ENCODE data around the gene SPDYE17. TPM values are rescaled to one million over a fixed set of nuclear protein-coding genes. Genes with fewer than 3 reads are reported as not detected.
"Not testable (repeated sequence)": the region's sequence is repeated elsewhere in the genome, so short reads cannot be mapped to it uniquely, and the experiment has no call there.

The SPDYE17 gene, protein sequence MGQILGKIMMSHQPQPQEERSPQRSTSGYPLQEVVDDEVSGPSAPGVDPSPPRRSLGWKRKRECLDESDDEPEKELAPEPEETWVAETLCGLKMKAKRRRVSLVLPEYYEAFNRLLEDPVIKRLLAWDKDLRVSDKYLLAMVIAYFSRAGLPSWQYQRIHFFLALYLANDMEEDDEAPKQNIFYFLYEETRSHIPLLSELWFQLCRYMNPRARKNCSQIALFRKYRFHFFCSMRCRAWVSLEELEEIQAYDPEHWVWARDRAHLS
- total RNA-seq (ENCODE audit: unreplicated experiment): not detected
- long read RNA-seq: 0 reads

DNA sequence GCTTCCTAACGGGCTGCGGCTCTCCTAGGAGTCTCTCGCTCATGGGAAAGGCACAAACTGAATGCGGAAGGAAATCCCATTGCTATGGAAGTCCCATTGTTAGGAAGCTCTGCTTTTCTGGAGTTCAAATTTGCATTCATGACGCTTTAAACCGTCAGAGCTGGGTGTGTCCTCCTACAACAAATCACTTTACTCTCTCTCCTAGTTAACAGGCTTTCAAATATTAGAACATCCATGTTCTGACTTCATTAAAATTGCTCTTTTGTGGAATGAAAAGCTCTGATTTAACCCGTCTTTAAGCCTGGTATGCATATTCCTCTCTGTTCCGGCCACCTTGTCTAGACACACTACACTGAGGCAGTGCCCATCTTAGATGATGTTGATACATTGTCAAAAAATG, at the start of gene SPDYE17:
Gene SPDYE17 (minus strand): TSS at position 101 of the 400 bp plus-strand sequence. CDS start 1,791 bp downstream, outside the sequence.
- H3K4me3 Mint-ChIP-seq (ENCODE audit: unreplicated experiment); H3K36me3 Mint-ChIP-seq (ENCODE audit: low read depth, unreplicated experiment); DNase-seq (ENCODE audit: low spot score); H3K27ac Mint-ChIP-seq (ENCODE audit: unreplicated experiment); H3K9me3 Mint-ChIP-seq (ENCODE audit: unreplicated experiment); H3K27me3 Mint-ChIP-seq (ENCODE audit: unreplicated experiment); H3K4me1 Mint-ChIP-seq (ENCODE audit: unreplicated experiment): not testable (repeated sequence)

DNA sequence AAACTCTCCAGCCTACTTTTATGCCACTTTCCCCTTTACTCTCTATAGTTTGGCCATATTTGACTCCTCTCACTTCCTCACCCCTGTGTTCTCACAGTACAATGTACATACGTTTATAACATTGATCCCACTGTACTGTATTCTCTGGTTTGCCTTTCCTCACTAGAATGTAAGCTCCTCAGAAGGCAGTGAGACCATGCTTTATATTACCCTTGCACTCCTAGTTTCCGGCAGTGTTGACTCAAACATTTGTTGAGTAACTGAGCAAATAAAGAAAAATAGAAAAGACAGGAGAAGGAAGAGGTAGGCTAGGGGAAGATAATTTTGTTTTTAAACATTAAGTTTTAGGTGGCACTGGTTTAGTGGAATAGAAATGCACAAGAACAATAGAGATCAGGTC, 48.1 kb upstream of the SPDYE17 start:
- not testable (repeated sequence) for H3K27me3 Mint-ChIP-seq (ENCODE audit: unreplicated experiment); H3K4me3 Mint-ChIP-seq (ENCODE audit: unreplicated experiment); H3K4me1 Mint-ChIP-seq (ENCODE audit: unreplicated experiment); DNase-seq (ENCODE audit: low spot score); H3K27ac Mint-ChIP-seq (ENCODE audit: unreplicated experiment); H3K36me3 Mint-ChIP-seq (ENCODE audit: low read depth, unreplicated experiment); H3K9me3 Mint-ChIP-seq (ENCODE audit: unreplicated experiment)

DNA sequence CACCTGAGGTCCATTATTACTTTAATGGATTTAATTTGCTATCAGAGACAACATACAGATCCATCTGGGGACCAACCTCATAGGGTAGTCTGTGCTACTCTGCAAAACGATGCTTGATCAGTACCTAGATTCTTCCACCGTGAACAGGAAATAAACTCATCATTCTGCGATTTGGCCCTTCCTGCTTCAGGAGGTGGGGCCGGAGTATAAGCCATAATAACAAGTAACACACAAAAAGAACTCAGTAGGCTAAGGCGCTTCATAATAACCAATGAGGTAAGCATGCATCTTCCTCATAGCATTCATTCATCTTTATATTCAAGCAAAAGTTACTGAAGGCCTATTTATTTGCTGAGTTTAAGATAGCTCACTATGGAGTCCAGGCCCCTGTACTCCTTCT, 47.5 kb upstream of the SPDYE17 start:
- H3K9me3 Mint-ChIP-seq (ENCODE audit: unreplicated experiment); DNase-seq (ENCODE audit: low spot score); H3K27ac Mint-ChIP-seq (ENCODE audit: unreplicated experiment); H3K27me3 Mint-ChIP-seq (ENCODE audit: unreplicated experiment); H3K4me3 Mint-ChIP-seq (ENCODE audit: unreplicated experiment); H3K4me1 Mint-ChIP-seq (ENCODE audit: unreplicated experiment); H3K36me3 Mint-ChIP-seq (ENCODE audit: low read depth, unreplicated experiment): not testable (repeated sequence)

DNA sequence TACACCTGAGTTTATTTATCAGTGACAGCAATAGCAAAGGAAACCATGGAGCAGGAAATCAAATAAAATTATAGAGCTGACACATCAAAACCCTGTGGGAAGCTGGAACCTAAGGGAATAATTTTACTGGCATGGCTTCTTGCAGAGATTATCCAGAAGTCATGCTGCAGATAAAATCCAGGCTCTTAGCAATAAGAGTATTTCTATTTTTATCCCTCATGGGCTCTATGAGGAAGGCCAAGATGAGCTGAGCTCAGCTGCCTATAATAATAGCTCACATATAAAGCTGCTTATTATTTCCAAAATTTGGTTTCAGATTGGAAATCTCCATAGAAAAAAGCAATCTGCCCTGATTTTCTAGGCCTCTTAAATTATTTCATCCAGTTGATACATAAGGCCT, 47.0 kb upstream of the SPDYE17 start:
- H3K27me3 Mint-ChIP-seq (ENCODE audit: unreplicated experiment); H3K36me3 Mint-ChIP-seq (ENCODE audit: low read depth, unreplicated experiment); H3K27ac Mint-ChIP-seq (ENCODE audit: unreplicated experiment); H3K4me3 Mint-ChIP-seq (ENCODE audit: unreplicated experiment); H3K4me1 Mint-ChIP-seq (ENCODE audit: unreplicated experiment); H3K9me3 Mint-ChIP-seq (ENCODE audit: unreplicated experiment); DNase-seq (ENCODE audit: low spot score): not testable (repeated sequence)

DNA sequence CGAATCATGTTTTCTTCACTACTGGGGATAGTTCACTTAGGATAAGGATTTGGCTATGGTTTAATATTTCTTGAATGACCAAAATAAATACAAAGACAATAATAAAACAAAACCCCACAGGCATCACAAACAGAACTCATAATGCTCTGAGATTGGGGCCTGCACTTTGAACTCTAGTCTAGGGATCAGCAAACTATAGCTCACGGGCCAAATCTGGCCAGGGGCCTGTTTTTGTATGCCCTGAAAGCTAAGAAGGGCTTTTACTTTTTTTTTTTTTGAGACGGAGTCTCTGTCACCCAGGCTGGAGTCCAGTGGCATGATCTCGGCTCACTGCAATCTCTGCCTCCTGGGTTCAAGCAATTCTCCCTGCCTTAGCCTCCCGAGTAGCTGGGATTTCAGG, 44.9 kb upstream of the SPDYE17 start:
- not testable (repeated sequence) for H3K4me1 Mint-ChIP-seq (ENCODE audit: unreplicated experiment); H3K27ac Mint-ChIP-seq (ENCODE audit: unreplicated experiment); H3K27me3 Mint-ChIP-seq (ENCODE audit: unreplicated experiment); H3K9me3 Mint-ChIP-seq (ENCODE audit: unreplicated experiment); DNase-seq (ENCODE audit: low spot score); H3K4me3 Mint-ChIP-seq (ENCODE audit: unreplicated experiment); H3K36me3 Mint-ChIP-seq (ENCODE audit: low read depth, unreplicated experiment)

DNA sequence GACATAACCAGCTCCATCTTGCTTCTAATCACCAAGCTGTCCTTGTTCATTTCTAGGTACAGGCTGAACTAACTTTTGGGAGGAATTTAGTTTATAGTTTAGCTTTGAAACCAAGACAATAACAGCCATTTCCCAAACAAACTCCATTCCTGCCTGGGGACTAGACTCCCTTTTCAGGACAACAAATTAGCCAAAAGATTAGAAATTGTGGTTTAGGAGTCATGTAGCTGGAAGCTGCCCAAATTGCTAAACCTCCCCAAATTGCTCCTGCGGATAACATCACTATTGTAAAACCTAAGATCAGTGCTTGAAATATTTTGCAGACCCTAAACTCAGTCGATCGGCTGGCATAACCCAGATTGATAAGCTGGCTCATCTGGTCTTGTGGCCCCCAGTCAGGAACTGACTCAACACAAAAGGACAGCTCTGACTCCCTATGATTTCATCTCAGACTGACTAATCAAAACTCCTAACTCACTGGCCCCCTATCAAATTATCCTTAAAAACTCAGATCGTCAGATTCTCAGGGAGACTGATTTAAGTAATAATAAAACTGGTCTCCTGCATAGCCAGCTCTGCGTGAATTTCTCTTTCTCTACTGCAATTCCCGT, 42.7 kb upstream of the SPDYE17 start:
- not testable (repeated sequence) for H3K4me1 Mint-ChIP-seq (ENCODE audit: unreplicated experiment); H3K27me3 Mint-ChIP-seq (ENCODE audit: unreplicated experiment); H3K9me3 Mint-ChIP-seq (ENCODE audit: unreplicated experiment); H3K4me3 Mint-ChIP-seq (ENCODE audit: unreplicated experiment); DNase-seq (ENCODE audit: low spot score); H3K27ac Mint-ChIP-seq (ENCODE audit: unreplicated experiment); H3K36me3 Mint-ChIP-seq (ENCODE audit: low read depth, unreplicated experiment)

DNA sequence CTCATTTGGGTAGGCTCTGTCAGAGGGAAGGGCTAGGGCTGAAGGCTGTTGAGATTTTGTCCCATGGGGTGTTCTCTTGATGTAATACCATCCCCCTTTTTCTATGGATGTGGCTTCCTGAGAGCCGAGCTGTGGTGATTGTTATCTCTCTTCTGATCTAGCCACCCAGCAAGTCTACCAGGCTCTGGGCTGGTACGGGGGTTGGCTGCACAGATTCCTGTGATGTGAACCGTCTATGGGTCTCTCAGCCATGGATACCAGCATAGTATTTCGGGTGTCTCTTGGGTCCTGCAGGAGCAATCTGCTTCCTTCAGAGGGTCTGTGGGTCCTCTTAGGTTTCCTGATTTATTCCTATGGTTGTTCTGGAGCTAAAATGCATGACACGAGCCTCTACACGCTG, 38.9 kb upstream of the SPDYE17 start:
- not testable (repeated sequence) for H3K27me3 Mint-ChIP-seq (ENCODE audit: unreplicated experiment); H3K9me3 Mint-ChIP-seq (ENCODE audit: unreplicated experiment); DNase-seq (ENCODE audit: low spot score)

DNA sequence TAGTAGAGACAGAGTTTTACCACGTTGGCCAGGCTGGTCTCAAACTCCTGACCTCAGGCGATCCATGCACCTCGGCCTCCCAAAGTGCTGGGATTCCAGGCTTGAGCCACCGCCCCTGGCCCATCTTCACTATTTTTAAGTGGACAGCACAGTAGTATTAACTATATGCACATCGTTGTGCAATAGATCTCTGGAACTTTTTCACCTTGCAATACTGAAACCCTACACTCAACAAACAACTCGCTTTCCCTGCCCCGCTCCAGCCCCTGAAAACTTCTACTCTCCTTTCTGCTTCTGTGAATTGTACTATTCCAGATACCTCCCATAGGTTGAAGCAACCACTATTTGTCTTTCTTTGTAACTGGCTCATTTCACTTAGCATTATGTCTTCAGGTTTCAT, 33.7 kb upstream of the SPDYE17 start:
- Mint-ChIP-seq H3K36me3 (ENCODE audit: low read depth, unreplicated experiment) (peaks cover 12% of the 10 kb centered on the region), H3K4me3 (ENCODE audit: unreplicated experiment) (peak overlapping the region; percentile 33)
- not testable (repeated sequence) for H3K27me3 Mint-ChIP-seq (ENCODE audit: unreplicated experiment); H3K4me1 Mint-ChIP-seq (ENCODE audit: unreplicated experiment); DNase-seq (ENCODE audit: low spot score); H3K9me3 Mint-ChIP-seq (ENCODE audit: unreplicated experiment); H3K27ac Mint-ChIP-seq (ENCODE audit: unreplicated experiment)

More for the DNA sequence above, 38.9 kb upstream of the SPDYE17 start:
- H3K4me1 Mint-ChIP-seq (ENCODE audit: unreplicated experiment); H3K27ac Mint-ChIP-seq (ENCODE audit: unreplicated experiment): not testable (repeated sequence)
- Mint-ChIP-seq H3K4me3 (ENCODE audit: unreplicated experiment) (peak overlapping the region; percentile 28), H3K36me3 (ENCODE audit: low read depth, unreplicated experiment) (peaks cover 12% of the 10 kb centered on the region)

DNA sequence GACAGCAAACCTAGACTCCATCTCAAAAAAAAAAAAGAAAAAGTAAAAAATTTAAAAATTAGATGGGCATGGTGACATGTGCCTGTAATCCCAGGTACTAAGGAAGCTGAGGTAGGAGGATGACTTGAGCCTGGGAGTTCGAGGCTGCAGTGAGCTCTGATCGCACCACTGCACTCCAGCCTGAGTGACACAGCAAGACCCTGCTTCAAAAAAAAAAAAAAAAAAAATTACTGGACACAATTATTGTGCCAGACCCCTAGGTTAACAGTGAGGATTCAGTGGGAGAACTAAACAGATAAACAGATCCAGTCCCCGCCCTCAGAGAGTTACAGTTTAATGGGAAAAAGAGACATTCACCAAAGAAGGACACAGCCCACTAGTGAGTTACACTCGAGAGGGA, 31.6 kb upstream of the SPDYE17 start:
- not testable (repeated sequence) for H3K4me3 Mint-ChIP-seq (ENCODE audit: unreplicated experiment); DNase-seq (ENCODE audit: low spot score); H3K4me1 Mint-ChIP-seq (ENCODE audit: unreplicated experiment); H3K36me3 Mint-ChIP-seq (ENCODE audit: low read depth, unreplicated experiment); H3K27ac Mint-ChIP-seq (ENCODE audit: unreplicated experiment); H3K27me3 Mint-ChIP-seq (ENCODE audit: unreplicated experiment); H3K9me3 Mint-ChIP-seq (ENCODE audit: unreplicated experiment)

DNA sequence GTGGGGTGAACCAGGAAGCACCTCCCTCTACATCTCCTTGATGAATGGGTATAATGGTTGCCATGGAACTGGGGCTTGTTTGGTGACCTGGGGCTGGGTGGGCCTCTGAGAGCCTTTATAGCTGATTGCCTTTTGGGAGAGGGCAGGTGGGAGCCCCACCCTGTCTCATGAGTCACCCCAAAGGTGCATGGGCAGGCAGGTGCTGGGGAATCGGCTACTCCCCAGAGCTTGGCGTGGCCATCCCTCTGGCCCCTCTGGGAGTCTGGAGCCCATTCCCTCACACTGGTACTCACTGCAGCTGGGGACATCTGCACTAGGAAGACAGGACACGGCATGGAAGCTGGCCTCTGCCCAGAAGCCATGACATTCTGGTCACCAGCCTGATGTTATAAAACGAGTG, 30.4 kb upstream of the SPDYE17 start, which contains the start of gene SPDYE18:
Gene SPDYE18 (minus strand): TSS at position 2 of the 400 bp plus-strand sequence. CDS start 2,046 bp downstream, outside the sequence.
- not testable (repeated sequence) for H3K36me3 Mint-ChIP-seq (ENCODE audit: low read depth, unreplicated experiment); H3K9me3 Mint-ChIP-seq (ENCODE audit: unreplicated experiment); H3K4me3 Mint-ChIP-seq (ENCODE audit: unreplicated experiment); H3K4me1 Mint-ChIP-seq (ENCODE audit: unreplicated experiment); H3K27me3 Mint-ChIP-seq (ENCODE audit: unreplicated experiment); DNase-seq (ENCODE audit: low spot score); H3K27ac Mint-ChIP-seq (ENCODE audit: unreplicated experiment)

DNA sequence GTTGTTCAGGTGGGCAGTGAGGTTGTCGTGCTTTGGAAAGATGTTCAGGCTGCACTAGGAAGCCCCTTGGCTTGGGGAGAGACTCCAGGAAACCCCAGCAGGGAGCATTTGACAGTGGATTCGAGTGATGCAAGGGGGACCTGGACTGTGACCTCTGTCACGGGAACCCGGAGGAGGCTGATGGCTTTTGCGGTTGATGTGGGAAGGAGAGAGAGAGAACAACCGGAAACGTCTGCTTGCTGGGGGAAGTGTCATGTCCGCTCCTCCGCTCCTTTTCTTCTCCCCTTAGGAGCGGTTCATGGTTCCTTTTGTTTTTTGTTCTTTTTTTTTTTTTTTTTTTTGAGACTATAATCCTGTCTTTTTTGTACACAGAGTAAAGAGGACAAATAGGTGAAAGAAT, 5.8 kb downstream of the SPDYE17 start:
- H3K9me3 Mint-ChIP-seq (ENCODE audit: unreplicated experiment); DNase-seq (ENCODE audit: low spot score); H3K36me3 Mint-ChIP-seq (ENCODE audit: low read depth, unreplicated experiment); H3K4me3 Mint-ChIP-seq (ENCODE audit: unreplicated experiment); H3K4me1 Mint-ChIP-seq (ENCODE audit: unreplicated experiment); H3K27me3 Mint-ChIP-seq (ENCODE audit: unreplicated experiment); H3K27ac Mint-ChIP-seq (ENCODE audit: unreplicated experiment): not testable (repeated sequence)

DNA sequence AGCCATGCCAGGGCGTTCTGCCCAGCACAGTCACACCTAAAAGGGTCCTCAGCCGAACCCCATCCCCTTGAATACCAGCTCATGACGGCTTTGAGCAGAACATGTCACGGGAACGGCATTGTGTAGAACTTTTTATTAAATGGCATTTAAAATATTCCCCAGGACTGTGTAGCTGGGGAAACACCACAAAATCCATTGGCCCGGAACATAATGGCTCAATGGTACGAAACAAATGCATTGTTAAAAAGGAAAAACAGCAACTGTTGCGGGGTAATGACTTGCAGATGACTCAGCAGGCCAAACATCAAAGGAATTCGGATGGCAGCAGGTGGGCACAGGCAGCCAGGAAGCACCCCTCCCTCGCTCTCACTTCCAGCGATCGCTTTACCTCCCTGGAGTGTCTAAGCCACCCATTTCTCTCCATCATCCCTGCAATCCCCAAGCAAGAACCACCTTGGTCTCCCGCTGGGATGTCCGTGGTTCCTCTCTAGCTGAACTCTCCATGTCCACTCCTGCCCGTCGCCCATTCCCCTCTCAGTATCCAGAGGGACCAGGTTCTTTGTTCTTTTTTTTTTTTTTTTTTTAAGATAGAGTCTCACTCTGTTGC, 22.0 kb downstream of the SPDYE17 start:
- DNase-seq (ENCODE audit: low spot score); H3K9me3 Mint-ChIP-seq (ENCODE audit: unreplicated experiment); H3K27me3 Mint-ChIP-seq (ENCODE audit: unreplicated experiment); H3K4me3 Mint-ChIP-seq (ENCODE audit: unreplicated experiment); H3K36me3 Mint-ChIP-seq (ENCODE audit: low read depth, unreplicated experiment); H3K27ac Mint-ChIP-seq (ENCODE audit: unreplicated experiment); H3K4me1 Mint-ChIP-seq (ENCODE audit: unreplicated experiment): not testable (repeated sequence)
